GM19397 (cell line): Measurements from ENCODE around the gene BMP3.
"Not testable (repeated sequence)": the region's sequence is repeated elsewhere in the genome, so short reads cannot be mapped to it uniquely, and the experiment has no call there.

ENCODE experiments used
- ATAC-seq: cut with Tn5 transposase; IDR thresholded peaks from one replicate; pipeline ENCODE4 v1.9.1; 2021; ENCODE audit warnings: mild to moderate bottlenecking, moderate library complexity; ENCODE audit not compliant: unreplicated experiment

BMP3 gene

GRCh38 chr4:81030061-81030980, at the start of gene BMP3:
Gene BMP3, plus strand, starts transcription at chr4:81030708. Its CDS starts 577 bp downstream, at chr4:81031285.
- ATAC-seq, result no peak

GRCh38 chr4:80986011-80986410, 44.5 kb upstream of the BMP3 start:
- ATAC-seq, result no peak

GRCh38 chr4:80989921-80990544, 40.5 kb upstream of the BMP3 start:
- peak; percentile 44 for ATAC-seq

- peak; percentile 76 for ATAC-seq
Observed at GRCh38 chr4:80990851-80991250, 39.7 kb upstream of the BMP3 start.

- no peak for ATAC-seq
Observed at GRCh38 chr4:80999943-81000342, 30.6 kb upstream of the BMP3 start.

GRCh38 chr4:81003597-81004111, 26.9 kb upstream of the BMP3 start:
- peak; percentile 99 for ATAC-seq

GRCh38 chr4:81007417-81007816, 23.1 kb upstream of the BMP3 start:
- no peak for ATAC-seq

GRCh38 chr4:81016566-81016965, 13.9 kb upstream of the BMP3 start:
- ATAC-seq, result not testable (repeated sequence)

- no peak for ATAC-seq
Observed at GRCh38 chr4:81019006-81019405, 11.5 kb upstream of the BMP3 start.

GRCh38 chr4:81021142-81021944, 9.2 kb upstream of the BMP3 start:
- no peak for ATAC-seq

GRCh38 chr4:81021981-81022380, 8.5 kb upstream of the BMP3 start:
- ATAC-seq, result no peak

- no peak for ATAC-seq
Observed at GRCh38 chr4:81023484-81023883, 7.0 kb upstream of the BMP3 start.

GRCh38 chr4:81030981-81031791, 678 bp downstream of the BMP3 start:
- no peak for ATAC-seq

- ATAC-seq, result no peak
Observed at GRCh38 chr4:81031796-81032551, 1.5 kb downstream of the BMP3 start.

- ATAC-seq, result no peak
Observed at GRCh38 chr4:81032771-81033684, 2.5 kb downstream of the BMP3 start.

- no peak for ATAC-seq
Observed at GRCh38 chr4:81038636-81039350, 8.3 kb downstream of the BMP3 start.

- no peak for ATAC-seq
Observed at GRCh38 chr4:81039351-81039972, 9.0 kb downstream of the BMP3 start.
